GM10248 (cell line): Measurements from ENCODE around the gene UGCG.
"Not testable (repeated sequence)": the region's sequence is repeated elsewhere in the genome, so short reads cannot be mapped to it uniquely, and the experiment has no call there.

Experiments
- CTCF ChIA-PET: fragments of 300-600 bp; sonication (Branson Sonifier 250); formaldehyde crosslinking; extraction: SDS; loops from one replicate; lab custom pipeline; 2021; ENCODE audit warnings: antibody characterized with exemption; lab: Yijun Ruan, JAX
- POLR2A ChIA-PET: fragments of 350-650 bp; sonication (Branson Sonifier 250); formaldehyde crosslinking; extraction: SDS; loops from one replicate; lab custom pipeline; 2020; ENCODE audit warnings: antibody characterized with exemption; lab: Yijun Ruan, JAX
- DNase-seq: peaks from one replicate; pipeline ENCODE4 v3.0.0; 2012; ENCODE audit errors: extremely low spot score
- CTCF ChIP-seq: IDR thresholded peaks from 2 replicates; pipeline ENCODE4 v1.5.1; 2012; ENCODE audit warnings: mild to moderate bottlenecking, low read depth; ENCODE audit errors: extremely low read depth, missing control alignments, control extremely low read depth

UGCG gene

DNA sequence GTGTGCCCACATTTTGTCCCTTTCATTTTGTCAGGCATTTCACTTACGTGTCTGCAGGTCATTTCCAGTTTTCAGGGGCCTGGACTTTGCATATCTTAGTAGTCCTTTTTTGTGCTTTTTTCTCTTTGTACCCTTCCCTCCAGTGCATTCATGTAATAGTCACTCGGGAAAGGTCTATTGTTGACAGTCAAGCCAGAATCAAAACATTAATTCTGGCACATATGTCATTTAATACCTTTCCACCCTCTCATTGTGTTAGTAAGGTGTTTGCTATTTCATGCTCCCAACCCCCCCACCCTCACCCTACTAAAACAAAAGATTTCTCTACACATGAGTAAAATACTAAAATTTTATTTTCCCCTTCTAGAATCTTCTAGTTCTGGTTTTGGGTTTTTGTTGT, 42.7 kb downstream of the UGCG start:
- no peak for TF ChIP-seq CTCF
- DNase-seq, result no peak
- POLR2A ChIA-PET, result no interaction called here
- CTCF ChIA-PET, result interaction anchor here (0.8 to 2.1 kb wide), 3 partner anchors 22 to 136 kb away, joined by 3 to 8 read pairs (median 3); no protein-coding TSS in a partner anchor

GRCh38 chr9:111940697-111941096, 44.1 kb downstream of the UGCG start:
- CTCF ChIA-PET, result interaction anchor here (1.7 kb wide), 1 partner anchor 14 kb away, joined by 4 read pairs; no protein-coding TSS in a partner anchor
- POLR2A ChIA-PET, result no interaction called here
- no peak for DNase-seq
- no peak for TF ChIP-seq CTCF

GRCh38 chr9:111943200-111943599, 46.6 kb downstream of the UGCG start:
- DNase-seq, result no peak
- no peak for TF ChIP-seq CTCF
- POLR2A ChIA-PET, result no interaction called here
- CTCF ChIA-PET, result interaction anchor here (1.2 to 1.6 kb wide), 4 partner anchors 15 to 131 kb away, joined by 3 to 7 read pairs (median 4); no protein-coding TSS in a partner anchor

DNA sequence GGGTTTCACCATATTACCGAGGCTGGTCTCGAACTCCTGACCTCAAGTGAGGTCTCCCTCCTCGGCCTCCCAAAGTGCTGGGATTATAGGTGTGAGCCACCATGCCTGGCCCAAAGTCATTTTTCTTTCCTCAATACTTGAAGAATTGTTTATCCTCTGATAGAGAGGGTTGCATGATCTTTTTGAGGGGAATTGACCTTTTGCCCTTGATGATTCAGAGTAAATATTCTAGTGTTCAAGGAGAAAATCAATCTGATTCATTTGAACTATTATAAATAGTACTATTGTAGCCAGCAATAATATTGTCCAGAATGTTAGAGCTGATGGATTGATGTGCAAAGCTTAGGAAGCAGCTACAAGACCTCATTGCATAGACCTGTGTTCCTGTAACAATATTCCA, 47.1 kb downstream of the UGCG start:
- POLR2A ChIA-PET, result no interaction called here
- CTCF ChIA-PET, result interaction anchor here (0.7 to 1.7 kb wide), 7 partner anchors 10 to 131 kb away, joined by 3 to 8 read pairs (median 5); no protein-coding TSS in a partner anchor
- no peak for DNase-seq
- no peak for TF ChIP-seq CTCF

DNA sequence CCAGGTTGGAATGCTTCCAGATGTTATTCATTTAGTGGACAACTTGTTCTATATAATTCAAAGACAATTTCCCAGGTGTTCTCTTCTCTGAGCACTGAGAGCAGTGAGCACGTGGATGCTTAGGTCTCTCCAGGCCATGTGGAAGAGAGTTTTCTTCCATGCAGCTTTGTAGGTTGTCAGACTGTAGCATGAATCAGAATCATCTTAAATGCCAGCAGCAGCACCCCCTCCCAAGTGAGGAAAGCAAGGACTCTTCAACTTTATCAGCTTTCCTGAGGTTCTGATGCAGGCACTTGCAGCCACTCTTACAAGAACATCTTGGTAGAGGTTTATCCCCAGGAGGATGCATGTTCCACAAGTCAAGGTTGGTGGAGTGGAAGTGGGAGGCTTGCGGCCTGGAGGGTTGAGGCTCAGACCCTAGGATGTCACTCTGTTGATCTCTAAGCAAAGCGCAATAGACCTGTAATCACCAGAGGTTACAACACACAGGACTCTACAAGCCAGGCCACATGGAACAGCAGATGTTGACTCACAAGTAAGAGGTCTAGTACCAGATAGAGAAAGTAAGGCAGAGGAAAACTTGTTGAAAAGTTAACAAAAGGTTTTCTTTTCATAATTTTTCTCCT, 47.7 kb downstream of the UGCG start:
- no peak for TF ChIP-seq CTCF
- no peak for DNase-seq
- CTCF ChIA-PET, result interaction anchor here (0.7 to 1.7 kb wide), 7 partner anchors 10 to 130 kb away, joined by 3 to 8 read pairs (median 5); no protein-coding TSS in a partner anchor
- POLR2A ChIA-PET, result no interaction called here

DNA sequence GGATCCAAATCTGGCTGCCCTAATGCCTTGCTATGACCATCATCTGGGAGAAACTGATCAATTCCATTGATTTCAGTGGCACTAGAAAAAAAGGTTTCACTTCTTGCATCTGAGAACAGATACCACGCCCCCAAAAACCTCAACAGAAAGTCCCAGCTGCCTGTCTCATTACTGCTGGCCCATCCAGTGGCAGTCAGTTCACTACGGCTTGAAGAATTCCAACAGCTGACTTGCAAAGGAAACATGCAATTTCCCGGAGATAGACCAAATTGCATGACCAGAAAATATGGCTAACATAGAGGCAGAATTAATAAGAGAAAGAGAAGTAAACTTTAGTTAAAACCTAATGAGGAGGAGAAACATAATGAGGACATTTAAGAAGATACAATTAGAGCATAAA, 48.6 kb downstream of the UGCG start:
- CTCF ChIA-PET, result interaction anchor here (0.9 to 1.7 kb wide), 4 partner anchors 9 to 19 kb away, joined by 3 to 8 read pairs (median 4); no protein-coding TSS in a partner anchor
- DNase-seq, result peak; percentile 58
- POLR2A ChIA-PET, result no interaction called here
- no peak for TF ChIP-seq CTCF

- POLR2A ChIA-PET, DNase-seq: not testable (repeated sequence)
- CTCF ChIA-PET, result interaction anchor here (1.5 to 2.0 kb wide), 3 partner anchors 11 to 126 kb away, joined by 4 to 6 read pairs (median 4); no protein-coding TSS in a partner anchor
These were observed 51.5 kb downstream of the UGCG start for GRCh38 chr9:111948109-111948508.
